ENCODE data around the gene CYP8B1. TPM values are rescaled to one million over a fixed set of nuclear protein-coding genes. Genes with fewer than 3 reads are reported as not detected.

The CYP8B1 gene
- total and polyA plus RNA-seq, 2 of the 13 experiments (the other 11 are each of a cell fraction or from before 2014, with no cell fraction given): 0.58 to 2.0 TPM

DNA sequence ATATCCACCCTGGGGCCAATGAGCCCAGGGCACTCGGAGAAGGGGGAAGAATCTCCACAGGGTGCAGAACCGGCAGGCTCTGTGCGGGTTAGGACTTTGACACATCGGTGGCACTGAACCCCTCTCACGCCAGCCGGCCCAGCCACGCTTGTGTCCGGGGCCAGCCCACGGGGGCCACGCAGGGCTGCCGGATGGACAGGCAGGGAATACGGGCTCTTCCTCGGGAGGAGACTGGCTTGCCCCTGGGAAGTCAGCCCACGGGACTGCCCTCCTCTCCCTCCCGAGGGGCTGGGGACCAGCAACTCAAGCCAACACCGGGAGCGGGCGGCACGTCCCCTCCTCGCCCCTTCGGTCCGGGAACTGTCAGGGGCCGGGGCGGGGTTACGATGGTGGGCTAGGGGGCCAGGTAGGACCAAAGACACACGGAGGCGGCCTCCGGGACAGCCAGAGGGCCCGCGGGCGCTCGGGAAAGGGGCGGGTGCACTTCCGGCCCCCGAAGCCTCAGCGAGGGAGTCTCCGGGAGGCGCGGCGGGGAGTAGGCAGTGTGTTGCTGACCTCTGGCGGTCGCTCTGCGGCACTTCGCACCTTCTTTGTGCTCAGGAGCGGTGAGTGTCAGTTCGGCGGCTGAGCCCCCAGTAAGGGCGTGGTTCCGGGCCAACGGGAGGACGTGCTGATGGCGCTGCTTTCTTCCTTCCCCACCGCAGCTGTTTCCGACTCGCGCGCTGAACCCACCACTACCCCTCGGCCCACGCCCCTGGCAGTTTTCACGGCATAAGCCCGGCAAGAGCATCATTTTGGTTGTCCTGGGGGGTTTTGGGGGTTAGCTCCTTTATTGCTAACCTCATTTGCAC is 5.1 kb upstream of the CYP8B1 start (continued):
- TF ChIP-seq NONO (IDR thresholded peaks at IDR 0.05): no peak
- 0 out of 2 replicates have a peak, but pooled peaks have one; percentile 53 for TF ChIP-seq NONO (CRISPR knock-in tag; conservative IDR thresholded peaks at IDR 0.05)
- no peak; the same call in 1 of the 2 replicates for TF ChIP-seq ZFP90 (CRISPR knock-in tag; IDR thresholded peaks at IDR 0.05; ENCODE audit: borderline replicate concordance)
- no peak for TF ChIP-seq TERF1 (CRISPR knock-in tag; IDR thresholded peaks at IDR 0.05)
- TF ChIP-seq SRY (CRISPR knock-in tag; IDR thresholded peaks at IDR 0.05): no peak
- TF ChIP-seq NCOA1 (CRISPR knock-in tag; IDR thresholded peaks at IDR 0.05): no peak
- no peak for TF ChIP-seq ZNF282 (IDR thresholded peaks at IDR 0.05; ENCODE audit: partially characterized antibody)
- no peak for TF ChIP-seq GTF2F1 (IDR thresholded peaks at IDR 0.05; ENCODE audit: low read length)
- peak; percentile 83 for TF ChIP-seq XRCC5 (optimal IDR thresholded peaks at IDR 0.05; ENCODE audit: low read length)
- TF ChIP-seq KLF9 (CRISPR knock-in tag; IDR thresholded peaks at IDR 0.05; ENCODE audit: low read depth): no peak
- no peak for TF ChIP-seq RBM39 (IDR thresholded peaks at IDR 0.05; ENCODE audit: low read depth, low read length, poor library complexity, severe bottlenecking)
- peak; percentile 73 for TF ChIP-seq ZNF550 (CRISPR knock-in tag; IDR thresholded peaks at IDR 0.05; ENCODE audit: borderline replicate concordance)
- no peak for TF ChIP-seq CAMTA2 (CRISPR knock-in tag; IDR thresholded peaks at IDR 0.05; ENCODE audit: borderline replicate concordance)
- 0 out of 2 replicates have a peak, but pooled peaks have one; percentile 34 for TF ChIP-seq MXD3 (CRISPR knock-in tag; IDR thresholded peaks at IDR 0.05)
- TF ChIP-seq, protein P1, sequence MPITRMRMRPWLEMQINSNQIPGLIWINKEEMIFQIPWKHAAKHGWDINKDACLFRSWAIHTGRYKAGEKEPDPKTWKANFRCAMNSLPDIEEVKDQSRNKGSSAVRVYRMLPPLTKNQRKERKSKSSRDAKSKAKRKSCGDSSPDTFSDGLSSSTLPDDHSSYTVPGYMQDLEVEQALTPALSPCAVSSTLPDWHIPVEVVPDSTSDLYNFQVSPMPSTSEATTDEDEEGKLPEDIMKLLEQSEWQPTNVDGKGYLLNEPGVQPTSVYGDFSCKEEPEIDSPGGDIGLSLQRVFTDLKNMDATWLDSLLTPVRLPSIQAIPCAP (CRISPR knock-in tag; IDR thresholded peaks at IDR 0.05; ENCODE audit: low read depth): no peak
- TF ChIP-seq ZNF432 (CRISPR knock-in tag; IDR thresholded peaks at IDR 0.05; ENCODE audit: borderline replicate concordance): no peak
- TF ChIP-seq ZNF782 (CRISPR knock-in tag; IDR thresholded peaks at IDR 0.05; ENCODE audit: borderline replicate concordance): no peak
- TF ChIP-seq, protein P2, sequence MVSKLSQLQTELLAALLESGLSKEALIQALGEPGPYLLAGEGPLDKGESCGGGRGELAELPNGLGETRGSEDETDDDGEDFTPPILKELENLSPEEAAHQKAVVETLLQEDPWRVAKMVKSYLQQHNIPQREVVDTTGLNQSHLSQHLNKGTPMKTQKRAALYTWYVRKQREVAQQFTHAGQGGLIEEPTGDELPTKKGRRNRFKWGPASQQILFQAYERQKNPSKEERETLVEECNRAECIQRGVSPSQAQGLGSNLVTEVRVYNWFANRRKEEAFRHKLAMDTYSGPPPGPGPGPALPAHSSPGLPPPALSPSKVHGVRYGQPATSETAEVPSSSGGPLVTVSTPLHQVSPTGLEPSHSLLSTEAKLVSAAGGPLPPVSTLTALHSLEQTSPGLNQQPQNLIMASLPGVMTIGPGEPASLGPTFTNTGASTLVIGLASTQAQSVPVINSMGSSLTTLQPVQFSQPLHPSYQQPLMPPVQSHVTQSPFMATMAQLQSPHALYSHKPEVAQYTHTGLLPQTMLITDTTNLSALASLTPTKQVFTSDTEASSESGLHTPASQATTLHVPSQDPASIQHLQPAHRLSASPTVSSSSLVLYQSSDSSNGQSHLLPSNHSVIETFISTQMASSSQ (IDR thresholded peaks at IDR 0.05; ENCODE audit: low read depth): no peak
- TF ChIP-seq, protein P2 (CRISPR knock-in tag; IDR thresholded peaks at IDR 0.05; ENCODE audit: borderline replicate concordance): no peak; the same call in 1 of the 2 replicates
- TF ChIP-seq ZNF772 (CRISPR knock-in tag; IDR thresholded peaks at IDR 0.05): 0 out of 2 replicates have a peak, but pooled peaks have one; percentile 39
- no peak for TF ChIP-seq TRIM22 (IDR thresholded peaks at IDR 0.05)
- no peak for TF ChIP-seq FOXM1 (CRISPR knock-in tag; IDR thresholded peaks at IDR 0.05)

All from HepG2 (cell line).